ENCODE data around the gene MCOLN2. TPM values are rescaled to one million over a fixed set of nuclear protein-coding genes. Genes with fewer than 3 reads are reported as not detected.
A peak's percentile ranks its signal among the peaks of the same experiment; 100 is the strongest.

The MCOLN2 gene
- total RNA-seq, 2 donors from 2014 or later = 1.1 to 6.8 TPM

DNA sequence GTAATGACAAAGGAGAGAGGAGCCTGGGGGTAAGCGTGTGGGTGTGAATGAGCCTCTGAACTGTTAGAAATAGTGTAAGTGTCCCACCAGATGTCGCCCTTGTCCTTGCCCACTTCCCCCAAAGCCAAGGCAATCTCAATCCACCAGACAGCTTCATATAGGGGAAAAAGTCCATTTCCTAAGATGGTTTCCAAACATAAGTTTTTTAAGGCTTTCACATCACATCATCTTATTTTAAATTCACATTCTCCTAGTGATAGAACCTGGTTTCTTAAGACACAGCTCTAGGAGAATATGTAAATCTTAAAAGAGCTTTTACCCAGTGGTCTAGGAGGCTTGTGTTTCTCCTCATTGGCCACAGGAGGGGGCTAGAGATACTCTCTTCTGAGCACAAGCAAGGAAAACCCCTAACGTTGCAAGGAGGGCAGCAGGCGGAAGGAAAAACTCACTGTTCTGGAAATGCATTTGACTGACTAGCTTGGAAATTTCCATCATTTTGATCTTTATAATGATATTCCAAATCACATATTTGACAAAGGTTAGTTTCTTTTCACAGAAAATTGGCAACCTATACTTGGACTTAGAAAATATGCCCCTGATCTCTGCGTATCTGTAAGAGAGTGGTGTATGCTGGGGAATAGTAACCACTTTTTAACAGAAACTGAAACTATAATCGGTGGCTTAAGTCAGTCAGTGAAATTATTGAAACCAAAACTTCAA lies 52.0 kb downstream of the MCOLN2 start:
- intact Hi-C loops (cut with DNase I) = loop anchor here (2.0 to 5.0 kb wide), 2 partner anchors 82 to 312 kb away; partner anchors contain the start of gene C1orf52
- TF ChIP-seq POLR2AphosphoS5 (IDR thresholded peaks at IDR 0.05) = peak; percentile 75
- no peak for TF ChIP-seq POLR2A (IDR thresholded peaks at IDR 0.05)
- TF ChIP-seq, protein P1, sequence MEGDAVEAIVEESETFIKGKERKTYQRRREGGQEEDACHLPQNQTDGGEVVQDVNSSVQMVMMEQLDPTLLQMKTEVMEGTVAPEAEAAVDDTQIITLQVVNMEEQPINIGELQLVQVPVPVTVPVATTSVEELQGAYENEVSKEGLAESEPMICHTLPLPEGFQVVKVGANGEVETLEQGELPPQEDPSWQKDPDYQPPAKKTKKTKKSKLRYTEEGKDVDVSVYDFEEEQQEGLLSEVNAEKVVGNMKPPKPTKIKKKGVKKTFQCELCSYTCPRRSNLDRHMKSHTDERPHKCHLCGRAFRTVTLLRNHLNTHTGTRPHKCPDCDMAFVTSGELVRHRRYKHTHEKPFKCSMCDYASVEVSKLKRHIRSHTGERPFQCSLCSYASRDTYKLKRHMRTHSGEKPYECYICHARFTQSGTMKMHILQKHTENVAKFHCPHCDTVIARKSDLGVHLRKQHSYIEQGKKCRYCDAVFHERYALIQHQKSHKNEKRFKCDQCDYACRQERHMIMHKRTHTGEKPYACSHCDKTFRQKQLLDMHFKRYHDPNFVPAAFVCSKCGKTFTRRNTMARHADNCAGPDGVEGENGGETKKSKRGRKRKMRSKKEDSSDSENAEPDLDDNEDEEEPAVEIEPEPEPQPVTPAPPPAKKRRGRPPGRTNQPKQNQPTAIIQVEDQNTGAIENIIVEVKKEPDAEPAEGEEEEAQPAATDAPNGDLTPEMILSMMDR (IDR thresholded peaks at IDR 0.05) = peak; percentile 52 to 93 (median 89)
- Histone ChIP-seq H3K27me3 (replicated peaks; ENCODE audit: insufficient read depth) (no peaks in the 10 kb centered on the region), H3K27ac (peak overlapping the region; percentile 55 to 60), H3K9me3 (no peaks in the 10 kb centered on the region), H3K36me3 (no peaks in the 10 kb centered on the region), H3K4me3 (peak overlapping the region; percentile 28), H3K4me1 (replicated peaks) (no peaks in the 10 kb centered on the region)
- DNase-seq (ENCODE audit: low spot score) = peak; percentile 69
- WGBS = 2% methylated on average over 6 of the region's 6 CpGs

DNA sequence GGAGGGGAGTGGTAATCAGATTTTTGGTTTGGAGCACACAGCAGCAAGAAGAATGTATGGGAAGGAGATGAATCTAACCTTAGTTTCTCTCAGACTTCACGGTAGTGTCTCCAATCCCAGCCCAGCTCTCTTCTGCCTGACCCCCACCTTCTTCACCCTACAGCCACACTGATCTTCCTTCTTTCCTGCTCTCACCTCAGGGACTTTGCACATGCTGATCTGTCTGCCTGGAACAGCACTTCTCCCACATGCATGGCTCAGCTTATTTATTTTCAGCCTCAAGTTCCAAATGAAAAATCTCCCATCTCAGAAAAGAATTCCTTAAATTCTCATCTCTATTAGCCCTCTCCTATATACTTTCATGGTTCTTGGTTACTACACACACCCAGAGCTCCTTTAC lies 55.1 kb downstream of the MCOLN2 start:
- no peak for TF ChIP-seq POLR2AphosphoS5 (IDR thresholded peaks at IDR 0.05)
- no peak for TF ChIP-seq POLR2A (IDR thresholded peaks at IDR 0.05)
- TF ChIP-seq, protein P1 (IDR thresholded peaks at IDR 0.05) = no peak
- no peak for DNase-seq (ENCODE audit: low spot score)
- intact Hi-C loops (cut with DNase I) = no loop called here
- Histone ChIP-seq H3K4me3 (no peak overlapping the region), H3K27ac (no peak overlapping the region), H3K9me3 (no peaks in the 10 kb centered on the region), H3K36me3 (no peaks in the 10 kb centered on the region), H3K27me3 (replicated peaks; ENCODE audit: insufficient read depth) (no peaks in the 10 kb centered on the region), H3K4me1 (replicated peaks) (no peaks in the 10 kb centered on the region)
- WGBS = 61% methylated on average over 1 of the region's 1 CpG

DNA sequence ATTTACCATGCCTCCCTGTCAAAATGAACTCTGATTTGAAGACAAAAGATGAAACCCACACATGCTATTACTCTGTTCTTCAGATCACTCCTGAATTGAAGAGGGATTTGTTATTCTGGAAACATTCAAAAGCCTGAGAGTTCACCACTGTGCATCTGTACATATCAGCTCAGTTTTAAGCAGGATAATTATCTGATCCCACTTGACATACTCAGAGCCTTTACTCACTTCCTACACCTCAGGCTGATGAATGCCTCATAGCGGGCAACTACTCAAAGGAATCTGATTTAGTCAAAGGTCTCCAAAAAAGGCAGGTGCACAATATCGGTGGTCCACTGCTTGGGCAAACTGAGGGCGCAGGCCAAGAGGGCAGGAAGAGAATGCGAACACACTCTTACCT lies 56.4 kb downstream of the MCOLN2 start:
- Histone ChIP-seq H3K9me3 (no peaks in the 10 kb centered on the region), H3K27me3 (replicated peaks; ENCODE audit: insufficient read depth) (no peaks in the 10 kb centered on the region), H3K4me1 (replicated peaks) (no peaks in the 10 kb centered on the region), H3K36me3 (no peaks in the 10 kb centered on the region), H3K27ac (no peak overlapping the region), H3K4me3 (no peak overlapping the region)
- 84% methylated on average over 4 of the region's 4 CpGs for WGBS
- TF ChIP-seq, protein P1 (IDR thresholded peaks at IDR 0.05) = no peak
- TF ChIP-seq POLR2AphosphoS5 (IDR thresholded peaks at IDR 0.05) (no peak), POLR2A (IDR thresholded peaks at IDR 0.05) (no peak)
- DNase-seq (ENCODE audit: low spot score) = no peak
- intact Hi-C loops (cut with DNase I) = no loop called here

DNA sequence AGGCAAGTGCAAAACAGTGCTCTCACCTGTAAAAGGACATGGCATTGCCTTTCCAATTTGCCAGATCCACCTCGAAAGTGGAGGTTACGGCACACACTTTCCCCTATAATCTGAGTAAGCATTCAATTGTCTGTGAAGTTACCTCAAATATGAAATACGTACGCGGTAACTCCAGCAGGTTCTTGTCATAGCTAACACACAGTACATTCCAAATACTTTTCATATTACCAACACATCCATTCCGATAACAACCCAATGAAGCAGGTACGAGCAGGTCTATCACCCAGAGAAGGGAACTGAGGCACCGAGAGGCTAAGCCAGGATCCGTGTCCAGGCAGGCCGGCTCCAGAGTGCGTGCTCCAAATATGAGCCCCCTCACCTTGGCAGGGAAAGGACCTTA lies 57.2 kb downstream of the MCOLN2 start:
- Histone ChIP-seq H3K36me3 (no peaks in the 10 kb centered on the region), H3K4me3 (no peak overlapping the region), H3K9me3 (no peaks in the 10 kb centered on the region), H3K27me3 (replicated peaks; ENCODE audit: insufficient read depth) (no peaks in the 10 kb centered on the region), H3K4me1 (replicated peaks) (no peaks in the 10 kb centered on the region), H3K27ac (no peak overlapping the region)
- no peak for DNase-seq (ENCODE audit: low spot score)
- TF ChIP-seq POLR2AphosphoS5 (IDR thresholded peaks at IDR 0.05) = no peak
- TF ChIP-seq POLR2A (IDR thresholded peaks at IDR 0.05) = no peak
- TF ChIP-seq, protein P1 (IDR thresholded peaks at IDR 0.05) = no peak
- intact Hi-C loops (cut with DNase I) = loop anchor here (10.0 kb wide), 1 partner anchor 165 kb away; no protein-coding TSS in a partner anchor
- WGBS = 94% methylated on average over 11 of the region's 11 CpGs

DNA sequence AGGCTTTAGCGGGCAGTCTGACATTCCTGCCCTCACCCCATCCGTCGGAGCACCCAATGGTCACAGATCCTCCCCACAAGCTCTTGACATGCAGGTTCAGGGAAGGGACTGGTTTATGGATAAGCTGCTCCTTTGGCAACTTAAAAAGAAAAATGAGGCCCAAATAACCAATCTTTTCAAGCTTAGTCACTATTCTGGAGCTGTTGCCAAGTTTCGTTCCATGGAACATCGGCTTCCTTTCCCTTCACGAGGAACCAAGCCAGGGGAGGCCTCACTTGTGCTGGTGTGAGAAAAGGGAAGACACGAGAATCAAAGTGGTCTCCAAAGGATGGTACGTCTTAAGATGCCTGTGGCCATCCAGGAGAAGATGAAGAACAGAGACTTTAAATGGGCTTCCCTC lies 57.8 kb downstream of the MCOLN2 start:
- intact Hi-C loops (cut with DNase I) = loop anchor here (10.0 kb wide), 1 partner anchor 164 kb away; no protein-coding TSS in a partner anchor
- DNase-seq (ENCODE audit: low spot score) = no peak
- Histone ChIP-seq H3K36me3 (no peaks in the 10 kb centered on the region), H3K4me3 (no peak overlapping the region), H3K27ac (no peak overlapping the region), H3K9me3 (no peaks in the 10 kb centered on the region), H3K4me1 (replicated peaks) (no peaks in the 10 kb centered on the region), H3K27me3 (replicated peaks; ENCODE audit: insufficient read depth) (no peaks in the 10 kb centered on the region)
- 71% methylated on average over 8 of the region's 8 CpGs for WGBS
- no peak for TF ChIP-seq POLR2A (IDR thresholded peaks at IDR 0.05)
- TF ChIP-seq, protein P1 (IDR thresholded peaks at IDR 0.05) = no peak
- no peak for TF ChIP-seq POLR2AphosphoS5 (IDR thresholded peaks at IDR 0.05)

Measured in prostate gland (tissue), 2 donors.